Ascending aorta (tissue), 2 donors: ENCODE data around the gene TMEM88. TPM values are rescaled to one million over a fixed set of nuclear protein-coding genes. Genes with fewer than 3 reads are reported as not detected.

Experiments
- DNase-seq, 2 donors: peaks; one replicate each; pipeline ENCODE4 v3.0.0-alpha.2; 2019; ENCODE audit warnings: low spot score in 2 of 2
- H3K27ac ChIP-seq, 2 donors: fragments of 200-600 bp; sonication (generic); one replicate each; pipeline ENCODE4 v1.5.1; 2016 to 2017; ENCODE audit warnings: mild to moderate bottlenecking in 1 of 2
- H3K27me3 ChIP-seq: fragments of 200-600 bp; sonication (generic); one replicate; pipeline ENCODE4 v1.5.1; 2017
- H3K36me3 ChIP-seq, 2 donors: fragments of 200-600 bp; sonication (generic); one replicate each; pipeline ENCODE4 v1.5.1; 2016
- H3K4me1 ChIP-seq, 2 donors: fragments of 200-600 bp; sonication (generic); one replicate each; pipeline ENCODE4 v1.5.1; 2016 to 2017; ENCODE audit warnings: mild to moderate bottlenecking in 1 of 2
- H3K4me3 ChIP-seq, 2 donors: fragments of 200-600 bp; sonication (generic); one replicate each; pipeline ENCODE4 v1.5.1; 2016 to 2017; ENCODE audit warnings: mild to moderate bottlenecking in 1 of 2
- H3K9me3 ChIP-seq, 2 donors: fragments of 200-600 bp; sonication (generic); one replicate each; pipeline ENCODE4 v1.5.1; 2016
- intact Hi-C: fragments of 100-400 bp; cut with DNase I; formaldehyde crosslinking; loops from one replicate; pipeline ENCODE4 v1.15.1; 2023
- total RNA-seq: library from RNA; depleted of rRNA; stranded (reverse); fragments of >200 nt; gene quantifications from one replicate; pipeline ENCODE4 v1.1.0, GENCODE V29; 2016
- TF ChIP-seq, protein P1 (sequence below), 3 experiments: fragments of 200-600 bp in 2 of 3; fragments of 450-650 bp in 1 of 3; sonication (generic) in 2 of 3; IDR thresholded peaks; one replicate each; pipeline ENCODE4 v1.5.1; 2016 to 2019; ENCODE audit warnings: antibody characterized with exemption in 3 of 3, mild to moderate bottlenecking in 1 of 3, moderate library complexity in 1 of 3

TMEM88 gene
- total RNA-seq, 1 donor from 2014 or later, result 223 TPM

DNA sequence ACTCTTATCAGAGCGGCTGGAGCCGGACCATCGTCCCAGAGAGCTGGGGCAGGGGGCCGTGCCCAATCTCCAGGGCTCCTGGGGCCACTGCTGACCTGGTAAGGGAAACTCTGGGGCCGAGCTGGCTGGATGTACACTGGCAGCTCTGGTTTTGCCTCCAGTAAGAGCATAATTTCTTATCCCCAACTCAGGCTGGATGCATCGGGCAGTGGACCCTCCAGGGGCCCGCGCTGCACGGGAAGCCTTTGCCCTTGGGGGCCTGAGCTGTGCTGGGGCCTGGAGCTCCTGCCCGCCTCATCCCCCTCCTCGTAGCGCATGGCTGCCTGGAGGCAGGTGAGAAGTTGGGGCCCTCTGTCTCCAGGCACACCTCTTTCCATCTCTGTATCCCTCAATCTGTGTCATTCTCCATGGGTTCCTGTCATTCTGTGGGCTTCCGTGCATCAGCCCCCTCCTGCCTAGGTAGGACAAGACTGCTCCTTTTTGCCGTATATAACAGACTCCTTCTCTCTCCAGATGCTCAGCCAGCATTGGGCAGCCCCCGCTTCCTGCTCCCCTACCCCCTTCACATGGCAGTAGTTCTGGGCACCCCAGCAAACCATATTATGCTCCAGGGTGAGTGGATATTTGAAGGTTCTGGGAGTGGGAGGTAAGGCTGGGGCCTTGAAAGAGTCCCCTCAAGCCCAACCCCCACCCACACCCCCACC, 9.4 kb upstream of the TMEM88 start:
- TF ChIP-seq, protein P1, sequence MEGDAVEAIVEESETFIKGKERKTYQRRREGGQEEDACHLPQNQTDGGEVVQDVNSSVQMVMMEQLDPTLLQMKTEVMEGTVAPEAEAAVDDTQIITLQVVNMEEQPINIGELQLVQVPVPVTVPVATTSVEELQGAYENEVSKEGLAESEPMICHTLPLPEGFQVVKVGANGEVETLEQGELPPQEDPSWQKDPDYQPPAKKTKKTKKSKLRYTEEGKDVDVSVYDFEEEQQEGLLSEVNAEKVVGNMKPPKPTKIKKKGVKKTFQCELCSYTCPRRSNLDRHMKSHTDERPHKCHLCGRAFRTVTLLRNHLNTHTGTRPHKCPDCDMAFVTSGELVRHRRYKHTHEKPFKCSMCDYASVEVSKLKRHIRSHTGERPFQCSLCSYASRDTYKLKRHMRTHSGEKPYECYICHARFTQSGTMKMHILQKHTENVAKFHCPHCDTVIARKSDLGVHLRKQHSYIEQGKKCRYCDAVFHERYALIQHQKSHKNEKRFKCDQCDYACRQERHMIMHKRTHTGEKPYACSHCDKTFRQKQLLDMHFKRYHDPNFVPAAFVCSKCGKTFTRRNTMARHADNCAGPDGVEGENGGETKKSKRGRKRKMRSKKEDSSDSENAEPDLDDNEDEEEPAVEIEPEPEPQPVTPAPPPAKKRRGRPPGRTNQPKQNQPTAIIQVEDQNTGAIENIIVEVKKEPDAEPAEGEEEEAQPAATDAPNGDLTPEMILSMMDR (IDR thresholded peaks at IDR 0.05), result no peak
- Histone ChIP-seq H3K27me3 (no peaks in the 10 kb centered on the region), H3K4me1 (peaks cover 6 to 18% of the 10 kb centered on the region in 2 donors), H3K27ac (peak overlapping the region; percentile 97 to 99), H3K9me3 (no peaks in the 10 kb centered on the region), H3K4me3 (peak overlapping the region; percentile 80 to 88), H3K36me3 (peaks cover 42 to 47% of the 10 kb centered on the region in 2 donors)
- intact Hi-C loops, result loop anchor here (10.0 kb wide), 2 partner anchors 231 to 831 kb away; partner anchors contain the start of genes FXR2 and RNASEK
- no peak for DNase-seq

DNA sequence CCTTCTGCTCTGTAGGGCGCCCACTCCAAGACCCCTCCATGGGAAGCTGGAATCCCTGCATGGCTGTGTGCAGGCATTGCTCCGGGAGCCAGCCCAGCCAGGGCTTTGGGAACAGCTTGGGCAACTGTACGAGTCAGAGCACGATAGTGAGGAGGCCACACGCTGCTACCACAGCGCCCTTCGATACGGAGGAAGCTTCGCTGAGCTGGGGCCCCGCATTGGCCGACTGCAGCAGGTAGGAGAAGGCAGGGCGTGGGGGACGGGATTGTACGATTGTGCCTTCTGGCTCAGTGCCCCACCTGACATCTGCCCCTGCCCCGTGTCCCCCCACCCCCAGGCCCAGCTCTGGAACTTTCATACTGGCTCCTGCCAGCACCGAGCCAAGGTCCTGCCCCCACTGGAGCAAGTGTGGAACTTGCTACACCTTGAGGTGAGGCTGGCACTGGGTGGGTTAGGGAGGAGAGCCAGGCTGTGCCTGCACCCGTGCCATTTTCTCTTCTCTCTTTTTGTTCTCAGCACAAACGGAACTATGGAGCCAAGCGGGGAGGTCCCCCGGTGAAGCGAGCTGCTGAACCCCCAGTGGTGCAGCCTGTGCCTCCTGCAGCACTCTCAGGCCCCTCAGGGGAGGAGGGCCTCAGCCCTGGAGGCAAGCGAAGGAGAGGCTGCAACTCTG, 8.7 kb upstream of the TMEM88 start:
- DNase-seq, result peak in 1 of 2 donors; percentile 49

DNA sequence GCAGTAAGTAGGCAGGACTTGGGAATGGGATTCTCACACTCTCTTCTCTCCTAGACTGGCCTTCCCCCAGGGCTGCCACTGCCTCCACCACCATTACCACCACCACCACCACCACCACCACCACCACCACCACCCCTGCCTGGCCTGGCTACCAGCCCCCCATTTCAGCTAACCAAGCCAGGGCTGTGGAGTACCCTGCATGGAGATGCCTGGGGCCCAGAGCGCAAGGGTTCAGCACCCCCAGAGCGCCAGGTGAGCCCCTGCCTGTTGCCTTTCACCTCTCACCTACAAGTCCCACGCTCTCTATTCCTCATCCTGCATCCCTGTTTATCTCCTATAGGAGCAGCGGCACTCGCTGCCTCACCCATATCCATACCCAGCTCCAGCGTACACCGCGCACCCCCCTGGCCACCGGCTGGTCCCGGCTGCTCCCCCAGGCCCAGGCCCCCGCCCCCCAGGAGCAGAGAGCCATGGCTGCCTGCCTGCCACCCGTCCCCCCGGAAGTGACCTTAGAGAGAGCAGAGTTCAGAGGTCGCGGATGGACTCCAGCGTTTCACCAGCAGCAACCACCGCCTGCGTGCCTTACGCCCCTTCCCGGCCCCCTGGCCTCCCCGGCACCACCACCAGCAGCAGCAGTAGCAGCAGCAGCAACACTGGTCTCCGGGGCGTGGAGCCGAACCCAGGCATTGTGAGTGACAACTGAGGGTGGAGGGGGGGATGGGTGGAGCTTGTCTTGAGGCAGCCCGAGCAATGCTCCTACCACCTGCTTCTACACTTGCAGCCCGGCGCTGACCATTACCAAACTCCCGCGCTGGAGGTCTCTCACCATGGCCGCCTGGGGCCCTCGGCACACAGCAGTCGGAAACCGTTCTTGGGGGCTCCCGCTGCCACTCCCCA, 7.9 kb upstream of the TMEM88 start:
- peak in 1 of 2 donors; percentile 60 for DNase-seq
- intact Hi-C loops, result loop anchor here (10.0 kb wide), 2 partner anchors 232 to 832 kb away; partner anchors contain the start of genes FXR2 and RNASEK
- H3K4me1 ChIP-seq, result peaks cover 8 to 13% of the 10 kb centered on the region in 2 donors
- TF ChIP-seq, protein P1 (IDR thresholded peaks at IDR 0.05), result no peak
- H3K4me3 ChIP-seq, result no peak overlapping the region
- peaks cover 42 to 49% of the 10 kb centered on the region in 2 donors for H3K36me3 ChIP-seq
- H3K27me3 ChIP-seq, result no peaks in the 10 kb centered on the region
- H3K27ac ChIP-seq, result no peak overlapping the region
- no peaks in the 10 kb centered on the region for H3K9me3 ChIP-seq

More for the DNA sequence above, 8.7 kb upstream of the TMEM88 start:
- no peak overlapping the region for H3K4me3 ChIP-seq
- H3K9me3 ChIP-seq, result no peaks in the 10 kb centered on the region
- TF ChIP-seq, protein P1 (IDR thresholded peaks at IDR 0.05), result no peak
- peak overlapping the region; percentile 97 to 99 for H3K27ac ChIP-seq
- H3K36me3 ChIP-seq, result peaks cover 42 to 49% of the 10 kb centered on the region in 2 donors
- H3K27me3 ChIP-seq, result no peaks in the 10 kb centered on the region
- intact Hi-C loops, result loop anchor here (10.0 kb wide), 2 partner anchors 231 to 831 kb away; partner anchors contain the start of genes FXR2 and RNASEK
- peaks cover 6 to 13% of the 10 kb centered on the region in 2 donors for H3K4me1 ChIP-seq

DNA sequence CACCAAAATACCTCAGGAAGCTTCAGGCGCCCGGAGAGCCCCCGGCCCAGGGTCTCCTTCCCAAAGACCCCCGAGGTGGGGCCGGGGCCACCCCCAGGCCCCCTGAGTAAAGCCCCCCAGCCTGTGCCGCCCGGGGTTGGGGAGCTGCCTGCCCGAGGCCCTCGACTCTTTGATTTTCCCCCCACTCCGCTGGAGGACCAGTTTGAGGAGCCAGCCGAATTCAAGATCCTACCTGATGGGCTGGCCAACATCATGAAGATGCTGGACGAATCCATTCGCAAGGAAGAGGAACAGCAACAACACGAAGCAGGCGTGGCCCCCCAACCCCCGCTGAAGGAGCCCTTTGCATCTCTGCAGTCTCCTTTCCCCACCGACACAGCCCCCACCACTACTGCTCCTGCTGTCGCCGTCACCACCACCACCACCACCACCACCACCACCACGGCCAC, 6.7 kb upstream of the TMEM88 start:
- Histone ChIP-seq H3K36me3 (peaks cover 42 to 55% of the 10 kb centered on the region in 2 donors), H3K27me3 (no peaks in the 10 kb centered on the region), H3K9me3 (no peaks in the 10 kb centered on the region), H3K27ac (no peak overlapping the region), H3K4me1 (peaks cover 10 to 13% of the 10 kb centered on the region in 2 donors), H3K4me3 (no peak overlapping the region)
- TF ChIP-seq, protein P1 (IDR thresholded peaks at IDR 0.05), result no peak
- intact Hi-C loops, result loop anchor here (10.0 kb wide), 2 partner anchors 233 to 833 kb away; partner anchors contain the start of genes FXR2 and RNASEK
- peak in 1 of 2 donors; percentile 57 for DNase-seq

DNA sequence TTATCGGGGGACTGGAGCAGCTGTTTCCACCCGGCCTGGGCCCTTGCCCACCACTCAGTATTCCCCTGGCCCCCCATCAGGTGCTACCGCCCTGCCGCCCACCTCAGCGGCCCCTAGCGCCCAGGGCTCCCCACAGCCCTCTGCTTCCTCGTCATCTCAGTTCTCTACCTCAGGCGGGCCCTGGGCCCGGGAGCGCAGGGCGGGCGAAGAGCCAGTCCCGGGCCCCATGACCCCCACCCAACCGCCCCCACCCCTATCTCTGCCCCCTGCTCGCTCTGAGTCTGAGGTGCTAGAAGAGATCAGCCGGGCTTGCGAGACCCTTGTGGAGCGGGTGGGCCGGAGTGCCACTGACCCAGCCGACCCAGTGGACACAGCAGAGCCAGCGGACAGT, 6.1 kb upstream of the TMEM88 start:
- H3K27me3 ChIP-seq, result no peaks in the 10 kb centered on the region
- intact Hi-C loops, result loop anchor here (10.0 kb wide), 2 partner anchors 234 to 834 kb away; partner anchors contain the start of genes FXR2 and RNASEK
- TF ChIP-seq, protein P1 (IDR thresholded peaks at IDR 0.05), result no peak
- peak in 1 of 2 donors; percentile 64 for DNase-seq
- peaks cover 10 to 13% of the 10 kb centered on the region in 2 donors for H3K4me1 ChIP-seq
- H3K4me3 ChIP-seq, result no peak overlapping the region
- H3K9me3 ChIP-seq, result no peaks in the 10 kb centered on the region
- H3K27ac ChIP-seq, result no peak overlapping the region
- H3K36me3 ChIP-seq, result peaks cover 42 to 60% of the 10 kb centered on the region in 2 donors
